ENCODE results near the gene ADM.

Gene ADM

GRCh38 chr11:10310301-10310841, 5.5 kb downstream of the ADM start:
- no peak for DNase-seq

GRCh38 chr11:10311802-10312201, 6.9 kb downstream of the ADM start:
- no peak for DNase-seq

GRCh38 chr11:10314199-10315072, 9.6 kb downstream of the ADM start:
- no peak for DNase-seq

- DNase-seq: no peak
These were observed 10.2 kb downstream of the ADM start for GRCh38 chr11:10315083-10315482.

GRCh38 chr11:10317151-10317755, 12.4 kb downstream of the ADM start:
- DNase-seq: no peak

GRCh38 chr11:10317776-10318526, 13.1 kb downstream of the ADM start:
- no peak for DNase-seq

GRCh38 chr11:10318527-10318802, 13.6 kb downstream of the ADM start:
- no peak for DNase-seq

- DNase-seq: no peak
These were observed 15.1 kb downstream of the ADM start for GRCh38 chr11:10319702-10320558.

GRCh38 chr11:10320736-10321465, 16.0 kb downstream of the ADM start:
- no peak for DNase-seq

- DNase-seq: no peak
These were observed 17.5 kb downstream of the ADM start for GRCh38 chr11:10322401-10322800.

- no peak for DNase-seq
These were observed 18.2 kb downstream of the ADM start for GRCh38 chr11:10322830-10323792.

GRCh38 chr11:10323793-10324170, 18.9 kb downstream of the ADM start:
- DNase-seq: no peak

GRCh38 chr11:10324474-10324873, 19.6 kb downstream of the ADM start:
- DNase-seq: no peak

- no peak for DNase-seq
These were observed 20.6 kb downstream of the ADM start for GRCh38 chr11:10325277-10326011.

GRCh38 chr11:10326012-10326964, 21.4 kb downstream of the ADM start:
- DNase-seq: no peak

- no peak for DNase-seq
These were observed 22.4 kb downstream of the ADM start for GRCh38 chr11:10327254-10327653.

- no peak for DNase-seq
These were observed 23.6 kb downstream of the ADM start for GRCh38 chr11:10328314-10329098.

- no peak for DNase-seq
These were observed 24.5 kb downstream of the ADM start for GRCh38 chr11:10329356-10329755.
